Left cardiac atrium (tissue), 4 donors: ENCODE results near the gene CTSL. TPM values are rescaled to one million over a fixed set of nuclear protein-coding genes. Genes with fewer than 3 reads are reported as not detected.
"Not testable (repeated sequence)": the region's sequence is repeated elsewhere in the genome, so short reads cannot be mapped to it uniquely, and the experiment has no call there.

Source experiments
- ATAC-seq, 2 donors: fragments of 200-7000 bp; cut with Tn5 transposase; one replicate each; pipeline ENCODE4 v1.9.1; 2020; ENCODE audit warnings: mild to moderate bottlenecking in 2 of 2, moderate library complexity in 2 of 2
- DNase-seq: peaks from one replicate; pipeline ENCODE4 v3.0.0-alpha.2; 2020
- intact Hi-C, 2 donors: fragments of 100-400 bp; cut with DNase I; formaldehyde crosslinking; loops; one replicate each; pipeline versions ENCODE4 v1.14.1 to v1.15.1; 2022 to 2023
- total RNA-seq, 2 donors: library from RNA; stranded (reverse); fragmentation: NEBNext Ultra II Directional; extraction: Animal tissue kit (Norgen Biotek cat#: 25700); gene quantifications; one replicate each; pipeline ENCODE4 v1.2.1, GENCODE V29; 2021
- donor health status: DM: no; HTN: yes; CAD: no.
- donor health status: DM: no; HTN: yes; CAD: no; lungs with severe emphysema.
- donor health status: DM: yes; HTN: yes; CAD: no.
- donor health status: Dilated cardiomyopathy.

CTSL gene
- total RNA-seq, 2 donors from 2014 or later = 162 to 165 TPM

- intact Hi-C loops, ATAC-seq, DNase-seq: not testable (repeated sequence)
Observed at GRCh38 chr9:87744247-87744646, 18.3 kb downstream of the CTSL start.

- ATAC-seq (no peak), DNase-seq (no peak)
- intact Hi-C loops = no loop called here
Observed at GRCh38 chr9:87746186-87746585, 20.3 kb downstream of the CTSL start.

- DNase-seq (no peak), ATAC-seq (no peak)
- intact Hi-C loops = no loop called here
Observed at GRCh38 chr9:87748881-87749280, 23.0 kb downstream of the CTSL start.

DNA sequence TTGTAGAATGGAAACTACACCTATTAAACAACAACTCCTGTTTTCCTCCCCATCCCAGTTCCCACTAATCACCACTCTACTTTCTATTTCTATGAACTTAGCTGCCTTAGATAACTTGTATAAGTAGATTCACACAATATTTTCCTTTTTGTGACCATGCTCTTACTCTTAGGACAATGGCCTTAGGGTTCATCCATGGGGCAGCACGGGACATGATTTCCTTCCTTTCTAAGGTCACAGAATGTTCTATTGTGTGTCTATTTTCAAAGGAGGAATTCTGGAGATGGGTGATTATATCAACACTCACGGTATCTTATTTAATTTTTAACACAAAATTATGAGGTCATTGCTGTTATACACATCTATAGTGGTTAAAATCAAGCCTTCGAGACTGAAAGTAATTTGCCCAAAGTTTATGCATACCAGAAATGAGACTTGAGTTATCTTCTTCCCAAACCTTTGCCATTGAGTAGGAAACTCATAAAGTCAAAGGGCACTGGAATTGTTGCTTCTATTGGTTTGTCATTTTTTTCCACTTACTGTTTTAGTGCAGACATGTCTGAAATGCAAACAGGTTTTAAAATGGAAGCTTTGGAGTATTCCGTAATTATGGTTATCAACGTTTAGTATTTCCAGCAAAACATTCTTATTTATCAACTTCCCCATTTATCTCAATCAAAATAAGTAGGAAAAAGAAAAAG, 23.6 kb downstream of the CTSL start:
- intact Hi-C loops = no loop called here
- ATAC-seq = no peak
- no peak for DNase-seq

GRCh38 chr9:87750726-87751125, 24.8 kb downstream of the CTSL start:
- intact Hi-C loops = no loop called here
- DNase-seq = no peak
- no peak for ATAC-seq

- intact Hi-C loops = no loop called here
Observed at GRCh38 chr9:87751423-87751822, 25.5 kb downstream of the CTSL start.

DNA sequence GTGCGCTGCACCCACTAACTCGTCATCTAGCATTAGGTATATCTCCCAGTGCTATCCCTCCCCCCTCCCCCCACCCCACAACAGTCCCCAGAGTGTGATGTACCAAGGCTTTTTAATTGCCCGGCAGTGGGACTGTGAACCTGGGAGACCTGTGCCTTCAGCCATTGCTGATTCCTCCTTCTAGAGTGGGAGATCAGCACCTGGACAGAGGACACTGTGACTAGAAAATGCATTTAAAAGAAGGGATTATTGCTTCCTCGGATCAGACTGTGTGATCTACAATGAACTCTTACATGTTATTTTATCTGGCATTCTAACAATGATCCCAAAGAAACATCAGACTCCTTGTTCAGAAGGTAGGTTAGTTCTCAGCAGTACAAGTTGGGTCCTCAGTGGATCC, 25.9 kb downstream of the CTSL start:
- intact Hi-C loops = no loop called here
- DNase-seq (no peak), ATAC-seq (no peak)

More at GRCh38 chr9:87751423-87751822, 25.5 kb downstream of the CTSL start:
- ATAC-seq (no peak), DNase-seq (no peak)

DNA sequence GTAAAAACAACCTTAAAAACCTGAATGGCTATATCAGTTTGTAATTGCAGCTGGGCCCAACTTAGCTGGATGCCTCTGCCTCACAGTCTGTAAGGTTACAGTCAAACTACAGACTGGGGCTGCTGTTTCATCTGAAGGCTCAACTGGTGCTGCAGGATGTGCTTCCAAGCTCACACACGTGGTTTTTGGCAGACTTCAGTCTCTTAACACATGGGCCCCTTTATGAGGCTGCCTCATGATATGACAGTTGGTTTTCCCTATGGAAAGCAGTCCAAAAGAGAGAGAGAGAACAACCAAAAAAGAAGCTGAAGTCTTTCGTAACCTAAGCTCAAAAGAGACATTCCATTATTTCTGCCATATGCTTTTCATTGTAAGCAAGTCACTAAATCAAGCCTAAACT, 27.4 kb downstream of the CTSL start:
- intact Hi-C loops = no loop called here
- ATAC-seq = no peak
- DNase-seq = no peak

GRCh38 chr9:87758330-87758729, 32.4 kb downstream of the CTSL start:
- ATAC-seq, DNase-seq, intact Hi-C loops: not testable (repeated sequence)

- ATAC-seq, DNase-seq, intact Hi-C loops: not testable (repeated sequence)
Observed at GRCh38 chr9:87759980-87760379, 34.1 kb downstream of the CTSL start.

DNA sequence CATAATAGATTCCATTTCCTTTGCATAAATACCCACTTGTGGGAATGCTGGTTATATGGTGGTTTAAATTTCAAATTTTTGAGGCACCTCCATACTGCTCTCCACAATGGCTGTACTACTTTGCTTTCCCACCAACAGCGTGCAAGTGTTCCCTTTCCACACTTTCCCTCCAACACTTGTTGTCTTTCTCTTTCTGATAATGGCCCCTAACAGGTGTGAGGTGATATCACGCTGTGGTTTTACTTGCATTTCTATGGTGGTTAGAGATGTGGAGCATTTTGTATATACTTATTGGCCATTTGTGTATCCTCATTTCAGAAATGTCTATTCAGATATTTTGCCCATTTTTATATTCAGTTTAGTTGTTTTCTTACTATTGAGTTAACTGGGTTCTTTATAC, 34.6 kb downstream of the CTSL start:
- DNase-seq = no peak
- ATAC-seq = no peak
- intact Hi-C loops = no loop called here

DNA sequence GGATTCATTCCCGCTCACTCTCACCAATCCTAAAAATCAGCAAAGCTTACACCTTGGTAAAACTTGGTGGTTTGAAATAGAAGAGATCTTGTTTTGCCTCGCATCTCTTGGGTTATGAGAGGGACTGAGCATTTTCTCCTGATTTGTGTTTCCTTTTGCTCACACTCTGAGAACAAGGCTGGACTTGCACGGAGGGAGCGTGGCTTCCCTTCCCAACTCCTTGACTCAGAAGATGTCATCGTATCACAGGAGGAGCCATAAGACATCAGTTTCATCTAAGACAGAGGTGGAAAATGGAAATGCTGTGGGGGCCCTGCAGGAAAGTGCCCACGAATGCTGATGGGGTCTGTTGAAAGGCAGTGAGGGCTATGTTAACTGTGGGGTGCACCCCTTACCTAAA, 37.4 kb downstream of the CTSL start:
- no peak for ATAC-seq
- intact Hi-C loops = no loop called here
- no peak for DNase-seq

DNA sequence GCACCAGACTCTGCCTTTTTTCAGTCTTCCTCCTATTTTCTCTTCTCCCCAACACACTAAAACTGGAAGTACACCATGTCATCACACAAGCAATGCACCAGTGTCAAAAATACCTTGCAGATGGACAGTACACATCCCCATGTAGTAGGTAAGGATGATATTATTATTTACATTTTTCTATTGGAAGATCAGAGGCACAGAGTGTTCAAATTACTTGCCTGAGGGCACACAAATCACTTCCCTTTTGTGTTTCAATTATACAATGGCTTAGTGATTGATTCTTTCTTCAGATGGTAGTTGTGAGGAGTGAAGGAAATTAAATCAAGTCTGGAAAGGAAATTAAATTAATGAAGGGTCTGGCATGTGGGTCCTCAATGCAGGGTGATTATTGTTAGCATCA, 39.6 kb downstream of the CTSL start:
- ATAC-seq (no peak), DNase-seq (no peak)
- intact Hi-C loops = no loop called here

- ATAC-seq (no peak), DNase-seq (no peak)
- intact Hi-C loops = no loop called here
Observed at GRCh38 chr9:87766697-87767096, 40.8 kb downstream of the CTSL start.

GRCh38 chr9:87770616-87771315, 44.8 kb downstream of the CTSL start:
- intact Hi-C loops = no loop called here
- no peak for DNase-seq
- no peak for ATAC-seq

GRCh38 chr9:87771316-87772006, 45.5 kb downstream of the CTSL start:
- peak; percentile 33 for DNase-seq
- peak; percentile 72 to 95 for ATAC-seq
- intact Hi-C loops = no loop called here

- intact Hi-C loops = no loop called here
- no peak for DNase-seq
Observed at GRCh38 chr9:87776481-87777379, 50.8 kb downstream of the CTSL start.

GRCh38 chr9:87778996-87779395, 53.1 kb downstream of the CTSL start:
- intact Hi-C loops = no loop called here
- ATAC-seq = no peak
- no peak for DNase-seq

More at GRCh38 chr9:87776481-87777379, 50.8 kb downstream of the CTSL start:
- ATAC-seq = no peak
